Stimulated activated CD4-positive, alpha-beta T cell treated with anti-CD3 and anti-CD28 coated beads, Interleukin-1b, Interleukin-23, amount 100 ng/mL, for 1 hour (primary cell): ENCODE results near the gene TCL1B.

Source experiments
- DNase-seq, 2 donors: peaks; one replicate each; pipeline ENCODE4 v3.0.0-alpha.2; 2020; ENCODE audit warnings: low read depth in 2 of 2

The TCL1B gene

DNA sequence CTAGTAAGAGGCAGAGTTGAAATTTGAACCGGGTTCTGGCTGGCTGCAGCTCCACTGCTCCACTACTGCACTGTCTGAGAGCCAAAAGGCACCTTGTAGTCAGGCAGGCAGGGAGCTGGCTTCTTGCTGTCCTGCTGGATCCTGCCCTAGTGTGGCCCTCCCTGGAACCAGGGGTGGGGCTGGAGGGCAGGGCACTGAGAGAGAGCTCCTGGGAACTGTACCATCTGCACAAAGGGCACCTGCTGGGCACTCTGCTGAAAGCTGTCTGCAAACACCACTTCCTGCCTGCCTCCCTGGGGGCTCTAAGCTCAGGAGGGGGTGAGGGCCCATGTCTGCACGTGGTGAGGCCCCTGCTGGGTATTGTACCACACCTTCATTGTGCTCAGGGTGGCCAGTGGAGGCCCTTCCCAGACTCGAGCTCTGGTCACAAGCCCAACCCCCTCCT is 19.0 kb upstream of the TCL1B start:
- DNase-seq = no peak

DNA sequence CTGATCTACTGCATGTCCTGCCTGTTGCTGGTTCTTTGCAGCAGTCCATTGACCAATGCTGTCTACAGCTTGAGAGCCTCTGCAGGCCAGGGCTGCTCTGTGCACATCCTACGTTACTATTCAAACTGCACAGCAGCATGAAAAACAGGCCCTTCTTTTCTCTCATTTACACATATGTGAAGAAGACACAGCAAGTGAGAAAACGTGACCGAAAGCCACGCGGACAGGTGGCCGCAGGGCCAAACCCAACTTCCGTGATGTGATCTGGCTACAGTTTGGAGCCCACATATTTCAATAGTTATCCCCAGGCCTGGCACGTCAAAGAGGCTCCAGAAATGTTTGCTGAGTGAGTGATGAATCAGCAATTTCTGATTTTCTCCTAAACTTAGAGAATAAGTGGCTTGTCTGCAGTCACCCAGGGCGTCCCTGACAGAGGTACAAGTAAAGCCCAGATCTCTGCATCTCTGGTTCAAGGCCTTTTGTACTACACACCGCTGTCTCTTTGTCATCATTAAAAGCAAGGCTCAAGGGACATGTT is 17.9 kb upstream of the TCL1B start:
- DNase-seq = no peak

DNA sequence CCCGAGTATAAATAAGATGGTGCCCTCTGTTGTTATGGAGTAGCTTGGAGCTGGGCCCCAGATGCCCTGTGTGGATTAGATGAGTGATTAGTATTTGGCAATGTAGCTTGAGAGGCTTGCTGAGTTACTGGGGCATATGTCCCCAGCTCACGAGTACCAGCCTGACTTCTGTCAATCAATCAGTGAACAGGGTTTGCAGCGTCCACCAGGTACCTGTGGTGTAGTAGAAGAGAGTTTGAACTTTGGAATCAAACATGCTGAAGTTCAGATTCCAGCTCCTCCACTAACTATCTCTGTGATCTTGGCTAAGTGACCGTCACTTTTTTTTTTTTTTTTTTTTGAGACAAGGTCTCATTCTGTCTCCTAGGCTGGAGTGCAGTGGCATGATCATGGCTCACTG is 11.6 kb upstream of the TCL1B start:
- DNase-seq = no peak

DNA sequence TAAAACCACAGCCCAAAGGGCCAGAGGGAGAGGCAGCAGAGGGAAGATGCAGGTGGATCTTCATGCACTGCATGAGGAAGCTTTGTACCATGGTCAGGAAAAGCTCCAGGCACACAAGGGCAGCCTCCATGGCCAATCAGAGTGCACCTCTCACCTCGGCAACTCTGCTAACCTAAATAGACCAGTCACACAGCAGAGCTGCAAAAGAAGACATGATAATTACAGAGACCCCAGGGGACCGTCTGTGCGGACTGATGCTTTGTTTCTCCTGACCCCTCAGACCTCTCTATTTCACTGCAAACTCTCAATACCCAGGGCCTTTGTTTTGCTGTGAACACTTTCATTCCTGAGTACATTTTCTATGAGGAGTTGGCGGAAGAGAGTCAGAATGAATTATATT is 10.7 kb upstream of the TCL1B start:
- DNase-seq = no peak

DNA sequence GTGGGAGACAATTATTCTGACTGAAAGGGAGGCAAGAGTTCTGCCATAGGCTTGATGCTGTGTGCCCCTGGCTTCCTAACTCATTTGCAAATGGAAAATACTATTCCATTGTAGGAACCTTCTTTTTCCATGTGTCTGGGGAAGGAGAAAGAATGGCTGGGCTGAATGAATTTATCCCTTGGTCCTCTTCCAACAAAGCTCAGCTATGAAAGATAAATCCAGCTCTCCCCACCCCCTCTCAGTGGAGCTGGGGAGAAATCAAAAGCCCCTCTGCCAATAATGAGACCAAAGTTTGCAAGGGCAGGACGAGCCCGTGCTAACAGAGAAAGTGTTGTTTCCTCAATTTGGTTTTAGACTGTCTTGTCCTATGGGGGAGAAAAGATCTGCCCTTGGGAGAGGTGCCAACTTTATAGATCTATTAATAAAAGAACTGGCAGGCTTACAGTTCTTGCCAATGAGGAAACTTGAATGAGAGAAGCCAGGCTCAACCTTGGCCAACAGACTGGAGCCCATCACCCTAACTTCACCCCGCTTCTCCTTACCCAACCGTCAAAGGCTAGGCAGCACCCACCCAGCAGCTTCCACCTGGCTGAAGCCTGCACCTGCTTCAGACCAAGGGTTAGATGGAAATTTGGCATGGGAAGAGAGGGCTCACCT is 8.9 kb upstream of the TCL1B start:
- no peak for DNase-seq

DNA sequence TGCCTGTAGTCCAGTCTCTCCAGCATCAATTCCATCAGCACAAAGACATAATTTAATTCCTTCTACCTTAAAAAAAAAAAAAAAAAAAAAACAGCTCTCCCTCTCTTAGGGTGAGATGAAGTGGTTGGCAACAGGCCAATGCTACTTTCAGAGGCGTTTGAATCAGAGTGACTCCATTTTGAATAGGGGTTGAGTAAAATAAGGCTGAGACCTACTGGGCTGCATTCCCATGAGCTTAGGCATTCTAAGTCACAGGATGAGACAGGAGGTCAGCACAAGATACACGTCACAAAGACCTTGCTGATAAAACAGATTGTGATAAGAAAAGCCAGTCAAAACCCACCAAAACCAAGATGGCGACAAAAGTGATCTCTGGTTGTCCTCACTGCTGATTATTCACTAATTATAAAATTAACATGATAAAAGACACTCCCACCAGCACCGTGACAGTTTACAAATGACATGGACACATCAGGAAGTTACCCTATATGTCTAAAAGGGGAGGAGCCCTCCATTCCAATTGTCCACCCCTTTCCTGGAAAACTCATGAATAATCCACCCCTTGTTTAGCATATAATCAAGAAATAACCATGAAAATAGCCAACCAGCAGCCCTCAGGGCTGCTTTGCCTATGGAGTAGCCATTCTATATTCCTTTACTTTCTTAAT is 6.9 kb upstream of the TCL1B start:
- DNase-seq = no peak

DNA sequence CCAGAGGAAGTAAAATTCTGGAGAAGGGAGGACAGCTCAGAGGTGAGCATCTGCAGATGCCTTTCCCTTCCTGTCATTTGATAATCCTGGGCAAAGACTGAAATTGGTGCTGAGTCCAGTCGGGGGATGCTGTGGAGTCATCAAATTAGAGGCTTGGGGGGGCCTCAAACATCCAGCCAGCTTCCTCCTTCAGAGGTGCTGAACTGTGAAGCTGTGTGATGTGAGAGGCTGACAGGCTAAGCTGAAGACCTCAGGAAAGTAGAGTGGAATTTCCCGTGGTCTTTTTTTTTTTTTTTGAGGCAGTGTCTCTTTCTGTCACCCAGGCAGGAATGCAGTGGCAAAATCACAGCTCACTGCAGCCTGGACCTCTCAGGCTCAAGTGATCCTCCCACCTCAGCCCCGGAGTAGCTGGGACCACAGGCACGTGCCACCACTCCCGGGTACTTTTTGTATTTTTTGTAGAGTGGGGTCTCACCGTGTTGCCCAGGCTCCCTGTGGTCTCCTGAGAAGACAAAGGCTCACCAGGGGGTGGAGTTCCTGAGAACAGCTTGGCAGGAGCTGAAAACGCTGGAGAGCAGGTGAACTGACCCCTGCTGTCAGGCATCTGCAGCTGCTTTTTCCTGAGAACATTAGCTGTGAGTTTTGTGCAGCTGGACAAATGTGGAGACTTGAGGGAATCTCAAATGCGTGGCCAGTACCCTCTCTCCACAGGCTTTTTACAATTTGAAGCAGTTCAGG is 6.1 kb upstream of the TCL1B start:
- no peak for DNase-seq

DNA sequence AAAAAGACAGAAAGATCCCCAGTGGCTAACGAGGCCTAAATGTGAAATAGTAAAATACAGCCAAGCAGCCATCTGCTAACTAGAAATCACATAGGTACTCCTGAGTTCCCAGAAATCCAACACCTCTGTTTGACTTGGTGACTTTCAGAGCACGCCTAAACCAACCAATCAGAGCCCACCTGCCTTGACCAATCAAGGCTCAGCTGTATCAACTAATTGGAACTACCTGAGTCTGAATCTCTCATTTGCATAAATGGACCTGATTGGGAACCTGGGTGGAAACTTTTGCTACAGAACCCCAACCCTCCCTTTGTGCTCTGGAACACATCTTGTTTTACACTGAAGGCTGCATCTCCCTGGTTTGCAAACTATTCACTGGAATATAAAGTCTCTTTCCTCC is 5.1 kb upstream of the TCL1B start:
- DNase-seq = no peak

DNA sequence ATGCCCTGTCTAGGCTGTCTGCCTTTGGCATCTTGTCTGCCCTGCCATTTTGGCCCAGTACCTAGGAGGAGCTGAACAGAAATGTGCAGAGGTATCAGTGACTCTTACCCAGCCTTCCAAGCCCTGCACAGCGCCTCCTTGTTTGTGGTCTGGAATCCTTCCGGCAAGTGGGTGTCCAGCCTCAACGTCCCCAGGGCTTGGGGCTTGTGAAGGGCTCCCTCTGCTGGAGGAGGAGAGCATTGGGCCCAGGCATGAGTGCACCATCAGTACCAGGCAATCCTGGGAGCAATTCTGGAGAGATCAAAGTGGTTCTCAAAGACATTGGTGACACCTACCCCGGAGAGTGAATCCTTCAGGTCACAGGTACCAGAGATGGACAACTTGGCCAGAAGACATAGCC is 2.4 kb upstream of the TCL1B start:
- no peak for DNase-seq

DNA sequence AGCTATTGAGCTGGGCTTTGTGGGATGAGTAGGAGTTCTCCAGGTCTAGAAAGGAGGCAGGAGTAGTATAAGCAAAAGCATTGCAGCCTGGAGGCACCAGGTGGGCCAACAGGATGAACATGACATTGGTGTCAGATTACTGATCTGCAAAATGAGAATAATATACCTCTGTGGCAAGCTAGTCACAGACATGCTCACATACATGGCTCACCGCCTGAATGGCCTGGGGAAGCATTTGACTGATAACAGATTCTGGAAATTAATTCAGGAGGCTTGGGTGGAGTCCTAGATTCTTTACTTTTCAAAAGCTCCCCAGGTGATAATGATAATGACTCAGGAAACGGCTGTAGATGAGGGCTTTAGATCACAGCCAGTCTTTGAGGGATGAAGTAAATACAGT is 709 bp downstream of the TCL1B start:
- no peak for DNase-seq

DNA sequence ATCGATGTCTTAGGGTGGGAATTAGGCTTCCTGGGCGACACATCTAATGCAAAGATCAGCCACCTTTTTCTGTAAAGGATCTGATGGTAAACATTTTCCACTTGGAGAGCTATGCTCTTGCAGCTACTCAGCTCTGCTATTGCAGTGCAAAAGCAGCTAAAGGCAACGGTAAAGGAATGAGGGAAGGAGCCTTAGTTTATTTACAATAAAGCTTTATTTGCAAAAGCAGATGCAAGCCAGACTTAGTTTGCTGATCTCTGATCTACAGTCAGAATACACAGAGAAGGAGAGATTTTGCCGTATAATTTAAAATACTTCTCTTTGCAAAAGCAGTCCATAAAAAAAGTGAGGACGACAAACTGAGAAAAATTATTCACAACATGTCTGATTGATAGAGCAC is 3.2 kb downstream of the TCL1B start:
- DNase-seq = no peak

DNA sequence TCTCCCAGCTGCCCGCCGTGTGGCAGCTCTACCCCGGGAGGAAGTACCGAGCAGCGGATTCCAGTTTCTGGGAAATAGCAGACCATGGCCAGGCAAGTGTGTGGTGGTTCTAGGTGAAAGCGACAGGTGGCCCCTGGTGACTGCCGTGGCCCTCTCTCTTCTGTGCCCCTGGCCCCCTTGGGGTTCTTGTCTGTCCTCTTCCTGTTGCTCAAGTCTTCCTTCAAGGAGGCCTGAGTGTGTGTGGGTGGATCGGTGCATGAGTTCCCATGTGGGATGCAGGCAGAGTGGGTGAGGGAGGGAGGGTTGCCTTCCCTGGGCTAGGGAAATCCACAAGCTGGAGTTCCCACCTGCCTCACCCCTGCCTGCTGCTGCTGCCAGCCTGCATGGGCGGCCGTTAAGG is 4.6 kb downstream of the TCL1B start:
- no peak for DNase-seq

DNA sequence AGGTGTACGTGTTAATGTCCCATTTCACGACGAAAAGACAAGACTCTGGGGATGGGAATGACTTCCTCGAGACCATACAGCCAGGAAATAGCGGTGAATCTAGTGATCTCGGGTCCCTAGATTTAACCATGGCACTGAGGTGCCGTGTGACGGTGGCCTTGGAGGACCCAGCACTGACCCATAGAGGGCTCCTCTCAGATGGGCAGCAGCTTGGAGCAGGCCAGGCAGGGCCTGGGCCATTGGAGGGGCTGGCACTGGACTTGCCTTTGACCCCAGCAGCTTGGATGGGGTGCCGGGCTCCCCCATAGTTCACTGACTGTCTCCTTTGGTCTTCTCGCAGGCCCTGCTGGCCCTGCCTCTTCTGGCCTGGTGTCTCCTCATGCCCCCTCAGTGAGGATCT is 5.4 kb downstream of the TCL1B start:
- no peak for DNase-seq

DNA sequence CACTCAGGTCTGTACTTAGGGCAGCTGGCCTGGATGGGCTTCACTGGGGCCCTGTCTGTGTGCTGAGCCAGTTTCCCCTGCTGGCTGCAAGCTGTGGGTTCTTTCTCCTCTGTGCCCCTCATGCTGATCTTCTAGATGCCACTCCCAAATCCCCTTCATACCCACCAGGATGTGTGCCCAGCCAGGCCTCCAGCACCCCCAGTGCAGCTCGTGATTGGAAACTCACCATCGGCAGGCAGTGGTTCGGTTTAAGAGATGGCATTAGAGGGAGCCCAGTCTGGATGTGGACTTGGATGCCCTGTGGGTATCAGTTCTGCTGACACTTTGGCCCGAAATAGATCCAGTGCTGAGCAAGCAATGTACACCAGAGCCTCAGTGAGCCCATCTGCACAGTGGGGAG is 5.9 kb downstream of the TCL1B start:
- no peak for DNase-seq

DNA sequence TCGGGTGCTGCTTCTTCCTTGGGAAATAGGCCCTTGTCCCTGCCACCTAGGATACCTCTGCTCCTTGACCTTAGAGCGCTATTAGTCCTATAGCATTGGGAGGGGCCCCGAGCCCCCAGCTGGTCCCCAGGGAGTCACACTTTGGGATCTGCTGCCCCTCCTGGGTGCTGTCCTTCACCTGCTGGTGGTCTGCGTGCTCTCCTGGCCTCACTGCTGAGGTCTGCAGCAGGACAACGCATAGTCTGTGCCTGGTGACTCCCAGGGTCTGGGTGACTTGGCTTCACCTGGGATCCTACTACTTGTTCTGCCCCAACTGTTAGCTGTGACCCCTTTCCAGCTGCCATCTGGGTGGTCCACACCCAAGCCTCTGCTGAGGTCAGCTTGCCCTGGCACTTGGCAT is 8.8 kb downstream of the TCL1B start:
- DNase-seq = no peak

DNA sequence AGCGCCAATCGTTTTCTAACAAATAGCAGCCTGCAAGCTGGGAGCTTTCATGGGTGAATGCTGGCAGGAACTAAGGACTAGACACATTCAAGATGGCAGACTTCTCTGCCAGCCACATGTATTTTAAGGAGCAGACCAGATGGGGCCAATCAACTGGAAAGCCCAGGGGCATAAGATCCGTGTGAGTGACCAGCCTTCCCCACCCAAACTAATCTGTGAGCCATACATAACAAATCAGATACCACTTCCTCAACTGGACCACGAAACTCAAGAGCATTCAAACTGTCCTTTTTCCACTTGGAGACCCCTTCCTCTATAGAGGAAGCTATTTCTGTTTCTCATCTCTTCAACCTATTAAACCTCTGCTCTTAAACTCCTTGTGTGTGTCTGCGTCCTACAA is 9.7 kb downstream of the TCL1B start:
- no peak for DNase-seq

DNA sequence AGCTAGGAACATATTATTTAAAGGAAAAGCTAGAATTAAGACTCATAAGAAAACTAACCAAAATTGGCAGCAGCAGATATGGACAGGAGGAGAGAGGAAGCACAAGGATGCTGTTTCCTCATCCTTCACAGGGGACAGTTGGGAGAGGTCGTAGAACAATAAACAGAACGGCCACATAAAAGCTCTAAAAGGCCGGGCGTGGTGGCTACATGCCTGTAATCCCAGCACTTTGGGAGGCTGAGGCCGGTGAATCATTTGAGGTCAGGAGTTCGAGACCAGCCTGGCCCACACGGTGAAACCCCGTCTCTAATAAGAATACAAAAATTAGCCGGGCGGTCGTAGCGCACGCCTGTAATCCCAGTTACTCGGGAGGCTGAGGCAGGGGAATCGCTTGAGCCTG is 10.5 kb downstream of the TCL1B start:
- no peak for DNase-seq

DNA sequence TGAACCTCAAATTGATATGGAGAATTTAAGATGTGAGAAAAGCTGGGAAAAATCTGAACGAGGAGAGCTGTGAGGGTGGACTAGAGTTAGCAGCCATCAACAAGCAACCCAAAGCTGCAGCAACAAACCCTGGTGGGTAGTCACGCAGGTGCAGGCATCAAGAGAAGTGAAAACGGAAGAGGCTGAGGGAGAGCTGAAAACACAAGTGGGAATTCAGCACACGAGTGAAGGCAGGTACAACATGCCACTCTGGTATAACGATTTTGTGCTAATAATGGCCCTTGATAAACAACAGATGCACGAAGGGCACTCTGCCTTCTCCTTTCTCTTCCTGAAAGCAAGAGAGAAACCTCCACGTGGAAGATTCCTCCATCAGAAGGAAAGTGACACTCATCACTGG is 11.5 kb downstream of the TCL1B start:
- no peak for DNase-seq

DNA sequence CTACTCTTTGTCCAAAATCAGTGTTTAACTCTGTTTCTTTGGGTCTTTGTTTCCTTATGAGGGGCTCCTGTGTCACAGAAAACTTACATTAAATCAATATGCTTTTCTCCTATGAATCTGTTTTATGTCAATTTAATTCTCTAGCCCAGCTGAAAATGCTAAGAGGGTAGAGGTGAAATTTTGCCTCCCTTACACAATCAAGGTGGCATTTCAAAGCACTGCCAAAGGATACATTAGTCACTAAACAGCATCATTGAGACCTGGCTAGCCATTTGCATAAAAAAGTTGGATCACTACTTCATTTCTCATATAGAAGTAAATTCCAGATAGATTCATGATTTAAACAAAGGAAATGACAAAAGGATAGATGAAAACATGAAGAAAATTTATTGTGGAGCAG is 12.1 kb downstream of the TCL1B start:
- DNase-seq = no peak

DNA sequence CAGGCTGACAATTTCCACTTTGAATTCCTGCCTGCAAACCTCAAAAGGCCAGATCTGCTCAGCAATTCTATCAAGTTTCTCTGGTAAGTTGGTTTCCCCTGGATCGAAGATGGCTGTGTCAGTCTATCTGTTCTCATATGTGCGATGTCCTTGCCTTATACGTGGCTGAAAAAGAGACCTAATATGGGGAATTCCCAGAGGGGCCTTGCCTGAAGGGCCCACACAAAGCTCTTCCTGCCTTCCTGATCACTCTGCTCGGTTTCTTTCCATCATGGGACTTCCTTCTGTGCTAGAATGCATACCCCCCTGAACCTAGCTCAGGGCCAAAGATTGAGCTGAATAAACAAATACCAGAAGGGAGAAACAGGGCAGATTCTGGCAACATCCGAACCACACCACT is 13.2 kb downstream of the TCL1B start:
- DNase-seq = no peak

DNA sequence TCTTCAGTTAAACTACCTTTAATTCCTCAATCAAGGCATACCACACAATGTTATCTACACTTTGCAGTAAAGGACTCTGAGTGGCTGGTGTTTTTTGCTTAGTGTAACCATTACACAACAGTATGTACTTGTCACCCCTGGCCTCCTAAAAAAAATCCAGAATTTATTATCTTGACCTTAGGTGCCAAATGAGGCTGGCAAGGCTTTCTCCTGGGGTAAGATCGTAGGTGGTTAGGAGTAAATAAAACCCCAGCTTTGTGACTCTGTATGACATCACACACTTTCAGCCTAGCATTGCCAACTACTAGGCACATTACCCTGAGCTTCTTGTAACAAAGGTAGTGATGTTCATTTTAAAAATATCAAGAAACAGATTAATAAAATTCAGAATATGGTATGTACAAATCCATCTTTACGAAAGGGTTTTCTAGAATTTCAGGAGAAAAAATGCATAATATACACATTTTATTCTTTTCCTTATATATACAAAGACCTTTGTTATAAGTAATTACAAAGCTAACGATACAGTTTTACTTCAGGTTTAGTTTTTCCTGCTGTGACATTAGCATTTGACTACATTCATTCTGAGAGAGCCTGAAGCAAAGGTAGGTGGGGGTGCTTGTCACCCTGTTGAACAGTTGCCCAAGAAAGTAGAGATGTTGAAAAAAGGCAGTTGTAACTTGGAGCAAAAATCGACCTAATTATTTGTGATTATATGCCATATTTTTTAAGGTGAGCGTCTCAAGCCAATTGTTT is 14.2 kb downstream of the TCL1B start:
- no peak for DNase-seq

DNA sequence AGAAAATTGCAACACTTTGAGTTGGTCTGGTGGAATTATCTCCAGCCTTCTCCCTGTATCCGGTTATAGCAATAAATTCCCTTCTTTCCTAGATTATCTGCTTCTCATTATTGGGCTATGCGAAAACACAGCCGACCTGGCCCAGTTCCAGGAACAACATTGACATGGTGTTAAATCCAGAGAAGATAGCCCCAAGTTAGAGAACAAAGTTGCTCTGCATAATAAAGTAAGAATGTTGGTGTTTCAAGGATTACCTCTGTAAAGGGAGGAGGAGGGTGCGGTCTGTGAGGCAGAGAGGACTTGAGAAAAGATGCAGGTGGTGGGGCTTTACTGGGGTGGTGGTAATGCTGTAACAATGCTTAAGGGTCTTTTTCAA is 15.6 kb downstream of the TCL1B start:
- no peak for DNase-seq
